ENCODE results near the gene TBC1D22A.

Gene TBC1D22A

GRCh38 chr22:46865052-46865434 is 102.6 kb downstream of the TBC1D22A start:
- no peak for TF ChIP-seq POLR2A (IDR thresholded peaks at IDR 0.05; ENCODE audit: low read depth, low read length)
- no peak for FAIRE-seq
- DNase-seq (ENCODE audit: insufficient read length, low spot score), result no peak

GRCh38 chr22:46865642-46866041 is 103.2 kb downstream of the TBC1D22A start:
- FAIRE-seq, result no peak

GRCh38 chr22:46866591-46866990 is 104.1 kb downstream of the TBC1D22A start:
- peak; percentile 43 for FAIRE-seq
- peak; percentile 30 for DNase-seq (ENCODE audit: insufficient read length, low spot score)
- TF ChIP-seq POLR2A (IDR thresholded peaks at IDR 0.05; ENCODE audit: low read depth, low read length), result no peak

More at GRCh38 chr22:46865642-46866041, 103.2 kb downstream of the TBC1D22A start:
- no peak for DNase-seq (ENCODE audit: insufficient read length, low spot score)
- TF ChIP-seq POLR2A (IDR thresholded peaks at IDR 0.05; ENCODE audit: low read depth, low read length), result no peak

GRCh38 chr22:46867106-46867505 is 104.7 kb downstream of the TBC1D22A start:
- DNase-seq (ENCODE audit: insufficient read length, low spot score) (no peak), FAIRE-seq (no peak)
- no peak for TF ChIP-seq POLR2A (IDR thresholded peaks at IDR 0.05; ENCODE audit: low read depth, low read length)

GRCh38 chr22:46869329-46869728 is 106.9 kb downstream of the TBC1D22A start:
- DNase-seq (ENCODE audit: insufficient read length, low spot score) (no peak), FAIRE-seq (no peak)
- TF ChIP-seq POLR2A (IDR thresholded peaks at IDR 0.05; ENCODE audit: low read depth, low read length), result no peak

GRCh38 chr22:46869831-46870441 is 107.5 kb downstream of the TBC1D22A start:
- FAIRE-seq (no peak), DNase-seq (ENCODE audit: insufficient read length, low spot score) (no peak)
- no peak for TF ChIP-seq POLR2A (IDR thresholded peaks at IDR 0.05; ENCODE audit: low read depth, low read length)

GRCh38 chr22:46871826-46872225 is 109.4 kb downstream of the TBC1D22A start:
- DNase-seq (ENCODE audit: insufficient read length, low spot score) (no peak), FAIRE-seq (no peak)
- TF ChIP-seq POLR2A (IDR thresholded peaks at IDR 0.05; ENCODE audit: low read depth, low read length), result no peak

- FAIRE-seq, result no peak
- no peak for TF ChIP-seq POLR2A (IDR thresholded peaks at IDR 0.05; ENCODE audit: low read depth, low read length)
- no peak for DNase-seq (ENCODE audit: insufficient read length, low spot score)
These were observed 112.6 kb downstream of the TBC1D22A start for GRCh38 chr22:46875089-46875488.

- FAIRE-seq, result no peak
- TF ChIP-seq POLR2A (IDR thresholded peaks at IDR 0.05; ENCODE audit: low read depth, low read length), result no peak
- DNase-seq (ENCODE audit: insufficient read length, low spot score), result no peak
These were observed 114.0 kb downstream of the TBC1D22A start for GRCh38 chr22:46876357-46876934.

- FAIRE-seq, result no peak
- TF ChIP-seq POLR2A (IDR thresholded peaks at IDR 0.05; ENCODE audit: low read depth, low read length), result no peak
- no peak for DNase-seq (ENCODE audit: insufficient read length, low spot score)
These were observed 115.9 kb downstream of the TBC1D22A start for GRCh38 chr22:46878191-46878948.

- no peak for DNase-seq (ENCODE audit: insufficient read length, low spot score)
- TF ChIP-seq POLR2A (IDR thresholded peaks at IDR 0.05; ENCODE audit: low read depth, low read length), result no peak
- no peak for FAIRE-seq
These were observed 116.6 kb downstream of the TBC1D22A start for GRCh38 chr22:46879083-46879482.

- DNase-seq (ENCODE audit: insufficient read length, low spot score) (peak; percentile 35), FAIRE-seq (peak; percentile 15)
- TF ChIP-seq POLR2A (IDR thresholded peaks at IDR 0.05; ENCODE audit: low read depth, low read length), result no peak
These were observed 119.1 kb downstream of the TBC1D22A start for GRCh38 chr22:46881373-46882118.

GRCh38 chr22:46883092-46883910 is 120.9 kb downstream of the TBC1D22A start:
- no peak for DNase-seq (ENCODE audit: insufficient read length, low spot score)
- FAIRE-seq, result no peak

More at GRCh38 chr22:46883092-46883910, 120.9 kb downstream of the TBC1D22A start:
- TF ChIP-seq POLR2A (IDR thresholded peaks at IDR 0.05; ENCODE audit: low read depth, low read length), result no peak

All from H54 (cell line).